ENCODE measurements around the gene GABRB3.

Gene GABRB3

DNA sequence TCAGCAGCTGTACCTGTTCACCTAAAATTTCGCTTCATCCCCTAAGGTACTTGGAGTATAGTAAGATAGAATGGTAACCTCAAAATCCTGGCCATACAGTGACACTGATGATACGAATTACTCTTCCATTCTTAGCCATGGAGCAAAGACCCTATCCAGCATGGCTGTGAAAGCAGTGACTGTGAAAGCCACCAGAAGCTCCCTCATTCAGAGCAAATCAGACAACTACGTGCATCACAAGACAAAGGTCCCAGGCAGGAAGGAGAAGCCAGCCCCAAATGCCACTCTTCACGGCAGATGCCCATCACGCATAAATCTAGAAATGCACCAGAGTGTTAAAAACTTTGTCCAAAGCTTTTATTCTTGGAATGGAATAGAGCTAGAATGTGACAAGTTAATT is 99.4 kb downstream of the GABRB3 start:
- DNase-seq, result no peak

DNA sequence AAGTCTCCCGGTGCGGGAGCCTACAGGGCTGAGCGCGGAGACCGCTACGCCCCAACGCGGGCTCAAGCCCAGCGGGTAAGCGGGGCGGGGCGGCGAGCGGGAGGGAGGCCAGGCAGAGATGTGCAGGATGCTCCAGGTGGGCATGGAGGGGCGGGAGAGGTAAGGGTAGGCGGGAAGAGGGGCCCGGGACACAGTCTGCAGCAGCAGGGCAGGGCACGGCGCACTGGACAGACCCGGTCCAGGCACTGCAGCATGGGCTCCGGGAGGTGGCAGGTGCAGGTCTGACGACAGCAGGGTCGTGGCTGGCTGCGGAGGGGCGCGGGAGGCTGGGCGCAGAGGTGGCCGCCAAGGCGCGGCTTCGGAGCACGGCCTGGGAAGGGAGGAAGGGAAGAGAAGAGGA is 102.8 kb downstream of the GABRB3 start:
- no peak for DNase-seq

DNA sequence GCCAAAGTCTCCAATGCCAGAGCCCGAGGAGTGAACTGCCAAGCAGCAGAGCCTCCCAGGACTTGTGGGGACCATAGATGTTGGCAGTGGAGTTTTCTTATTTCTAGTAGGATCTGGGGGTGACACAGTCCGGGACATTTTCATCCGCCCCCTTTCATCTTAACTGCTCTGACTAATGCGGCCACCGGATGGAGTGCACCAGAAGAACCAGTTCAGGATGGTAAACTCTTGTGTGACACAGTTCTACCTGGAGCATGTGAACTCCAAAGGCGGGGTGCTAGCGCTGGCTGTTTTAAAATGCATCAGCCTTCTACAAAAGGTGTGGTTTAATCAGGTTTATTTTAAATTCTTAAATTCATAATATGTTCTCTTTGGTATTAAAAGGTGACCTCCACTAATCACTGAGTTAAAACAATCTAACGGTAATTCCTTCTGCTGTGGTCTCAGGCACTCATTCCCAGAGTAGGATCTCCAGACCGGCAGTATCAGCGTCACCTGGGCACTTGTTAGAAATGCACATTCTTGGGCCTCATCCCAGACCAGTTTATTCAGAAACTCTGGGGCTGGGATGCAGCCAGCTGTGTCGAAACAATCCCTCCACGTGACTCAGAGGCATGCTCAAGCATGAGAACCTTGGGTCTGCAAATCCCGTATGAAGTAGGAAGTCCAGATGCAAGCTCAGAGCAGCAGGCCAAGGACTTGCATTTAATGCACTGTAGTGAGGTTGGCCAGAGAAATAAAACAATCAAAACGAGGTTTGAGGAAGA is 105.5 kb downstream of the GABRB3 start:
- DNase-seq, result no peak

DNA sequence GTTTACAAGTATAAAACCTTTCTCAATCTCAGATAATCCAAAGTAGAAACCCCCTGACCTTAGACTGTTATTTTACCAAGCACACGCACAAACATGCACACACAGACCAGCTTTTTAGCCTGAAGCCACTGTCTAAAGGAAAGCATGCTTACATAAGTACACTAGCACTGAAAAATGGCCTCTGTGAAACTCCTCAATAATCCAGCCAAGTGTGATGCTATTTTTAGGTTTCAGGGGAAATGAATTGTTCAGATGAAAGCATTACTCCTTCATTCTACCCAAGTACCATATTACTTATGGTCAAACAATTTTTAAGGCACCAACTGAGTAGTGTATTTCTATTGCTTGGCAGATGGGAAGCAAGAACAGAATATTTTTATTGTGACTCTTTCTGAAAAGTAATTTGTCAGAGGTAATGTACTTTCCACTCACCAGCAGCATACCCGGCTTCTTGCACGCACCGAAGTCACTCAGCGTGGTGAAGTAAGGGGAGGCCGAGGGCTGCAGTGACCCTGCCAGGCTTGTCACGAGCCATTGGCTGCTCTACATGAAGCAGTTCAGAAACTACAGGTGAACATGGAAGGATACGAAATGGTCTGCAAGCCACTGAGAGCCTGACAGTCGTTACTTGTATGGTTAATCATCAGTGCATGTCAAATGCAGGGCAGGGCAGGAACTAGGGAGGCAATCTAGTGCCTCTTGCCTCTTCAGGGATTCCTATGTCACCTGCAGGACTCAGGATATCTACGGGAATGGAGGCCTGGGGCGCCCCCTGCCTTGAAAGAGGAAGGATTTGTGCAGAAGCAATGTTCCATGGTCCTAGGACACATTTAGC is 106.7 kb downstream of the GABRB3 start:
- DNase-seq, result peak; percentile 27

DNA sequence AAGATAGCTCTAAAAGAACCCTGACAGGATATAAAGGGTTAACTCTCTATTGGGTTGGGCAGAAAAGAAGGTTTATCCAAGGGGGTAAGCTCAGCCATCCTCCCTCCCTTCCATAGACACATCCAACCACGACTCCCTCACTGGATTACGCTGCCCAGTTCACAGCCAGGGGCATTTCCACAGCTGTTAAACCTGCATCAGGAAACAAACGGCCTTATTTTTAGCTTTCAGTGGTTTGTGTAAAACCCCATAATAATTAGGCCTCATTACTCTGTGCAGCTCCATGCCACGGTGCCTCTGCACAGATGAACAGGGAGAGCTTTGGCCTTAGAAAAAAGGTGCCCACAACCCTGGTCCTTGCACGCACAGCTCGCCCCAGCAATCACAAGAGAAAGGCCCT is 110.6 kb downstream of the GABRB3 start:
- no peak for DNase-seq

DNA sequence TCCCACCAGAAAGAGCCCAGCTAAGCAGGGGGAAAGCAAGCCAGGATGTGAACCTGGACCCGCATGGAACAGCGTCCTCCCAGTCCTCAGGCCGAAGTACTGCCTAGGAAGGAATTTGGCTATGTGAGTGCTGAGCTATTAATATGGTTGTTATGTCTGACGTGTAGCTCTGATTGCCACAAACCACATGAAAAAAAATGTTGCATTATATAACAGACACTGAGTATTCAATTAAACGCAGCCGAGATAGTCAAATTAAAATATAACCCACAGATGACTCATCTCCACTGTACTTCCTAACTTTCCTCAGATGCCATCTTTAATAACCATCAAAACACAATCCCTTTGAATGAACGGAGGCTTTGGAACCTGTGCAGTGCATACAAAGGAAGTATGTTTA is 111.1 kb downstream of the GABRB3 start:
- no peak for DNase-seq

DNA sequence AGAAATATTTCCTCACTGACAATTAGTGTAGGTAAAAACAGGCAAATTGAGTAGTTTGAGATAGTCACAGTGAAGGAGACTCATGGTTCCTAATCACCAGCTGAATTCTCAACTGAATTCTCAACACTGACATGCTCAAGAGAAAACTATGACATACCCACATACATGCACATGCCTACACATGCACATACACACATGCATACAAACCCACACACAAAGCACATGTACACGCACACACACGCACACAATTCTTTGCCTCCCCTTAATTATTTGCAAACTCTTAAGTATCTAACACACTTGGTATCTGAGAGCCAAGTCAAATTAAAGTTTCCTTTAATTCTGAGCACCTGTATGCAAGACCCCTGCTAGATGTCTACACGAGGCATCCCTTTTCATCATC is 111.8 kb downstream of the GABRB3 start:
- DNase-seq, result no peak

DNA sequence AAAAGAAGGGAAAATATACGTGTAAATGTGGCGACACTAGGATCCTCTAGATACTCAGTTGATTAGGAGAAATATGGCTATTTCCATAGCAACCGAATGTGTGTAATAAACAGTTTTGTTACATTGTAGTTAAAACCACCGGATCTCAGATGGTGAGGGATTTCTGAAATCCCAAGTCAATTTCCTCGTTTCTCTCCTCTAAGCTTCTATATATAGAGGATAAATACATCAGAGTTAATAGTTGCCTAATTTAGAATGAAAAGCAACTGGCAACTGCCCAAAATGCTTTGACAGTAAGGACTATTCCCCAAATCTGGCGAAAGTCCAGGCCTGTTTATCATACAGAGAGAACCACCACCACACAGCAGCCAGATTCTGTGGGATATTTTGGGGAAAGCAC is 112.6 kb downstream of the GABRB3 start:
- no peak for DNase-seq

DNA sequence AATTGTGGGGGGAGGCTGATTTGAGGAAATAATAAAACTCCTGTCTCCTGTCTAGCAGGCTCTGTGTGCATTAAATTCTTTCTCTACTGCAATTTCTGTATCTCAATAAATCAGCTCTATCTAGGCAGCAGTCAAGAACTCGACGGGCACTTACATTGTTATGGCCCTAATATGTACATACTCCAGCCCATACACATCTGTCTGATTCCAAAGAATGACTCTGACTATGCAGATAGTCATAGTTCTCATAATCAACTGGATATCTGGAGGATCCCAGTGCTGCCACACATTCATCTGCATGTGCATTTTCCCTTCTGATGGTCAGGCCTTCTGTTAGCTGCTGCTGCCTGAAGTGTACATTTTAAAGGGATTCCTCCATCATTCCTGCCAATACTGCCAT is 114.6 kb downstream of the GABRB3 start:
- DNase-seq, result no peak

DNA sequence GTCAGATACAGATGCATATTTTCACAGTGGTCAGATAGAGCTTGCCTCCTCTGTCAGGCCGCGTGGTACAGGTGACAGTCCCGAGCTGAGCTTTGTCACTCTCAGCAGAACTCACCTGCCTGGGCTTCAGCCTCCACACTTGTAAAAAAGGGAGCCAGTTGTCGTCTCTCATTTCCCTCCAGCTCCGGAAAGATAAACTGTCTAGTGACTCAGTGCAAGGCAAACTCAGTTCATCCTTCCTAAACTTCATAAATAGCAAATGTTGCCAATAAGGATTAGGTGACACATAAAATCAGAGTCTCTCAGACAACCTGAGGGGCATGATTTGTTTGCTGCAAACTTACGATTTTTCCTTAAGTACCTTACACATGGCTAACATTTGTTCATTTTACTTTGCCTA is 116.8 kb downstream of the GABRB3 start:
- no peak for DNase-seq

DNA sequence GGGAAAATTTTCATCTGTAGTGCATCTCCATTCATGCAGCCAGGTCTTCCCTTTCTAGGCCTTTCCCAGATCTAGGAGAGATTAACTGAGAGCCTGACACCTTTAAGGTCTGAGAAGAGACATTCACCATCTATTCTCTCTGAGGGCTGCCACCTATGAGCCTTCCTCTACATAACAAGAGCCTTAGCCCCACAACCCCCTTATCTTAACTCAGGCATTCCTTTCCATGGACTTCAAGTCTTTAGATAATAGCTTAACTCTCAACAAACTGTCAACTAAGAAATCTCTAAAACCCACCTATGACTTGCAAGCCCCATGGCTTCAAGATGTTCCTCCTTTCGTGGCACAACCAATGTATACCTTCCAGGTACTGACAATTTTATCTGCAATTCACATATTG is 121.0 kb downstream of the GABRB3 start:
- no peak for DNase-seq

DNA sequence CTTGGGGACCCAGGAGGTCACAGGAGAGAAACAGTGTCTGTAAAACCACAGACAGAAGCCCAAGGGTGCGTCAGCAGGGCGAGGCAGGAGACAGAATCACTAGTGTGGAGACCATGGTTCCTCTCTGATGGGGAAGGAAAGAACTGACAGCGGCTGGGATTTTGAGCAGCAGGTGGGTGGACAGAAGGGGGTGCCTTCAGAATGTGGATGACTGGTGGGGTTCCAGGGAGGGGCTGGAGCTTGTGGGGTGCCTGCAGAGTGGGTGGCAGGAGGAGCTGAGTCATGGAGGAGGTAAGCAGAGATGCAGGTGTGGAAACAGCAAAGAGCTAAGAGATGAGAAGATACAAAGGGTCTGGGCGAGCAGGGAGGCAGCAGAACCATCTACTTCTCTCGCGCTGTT is 124.2 kb downstream of the GABRB3 start:
- DNase-seq, result no peak

DNA sequence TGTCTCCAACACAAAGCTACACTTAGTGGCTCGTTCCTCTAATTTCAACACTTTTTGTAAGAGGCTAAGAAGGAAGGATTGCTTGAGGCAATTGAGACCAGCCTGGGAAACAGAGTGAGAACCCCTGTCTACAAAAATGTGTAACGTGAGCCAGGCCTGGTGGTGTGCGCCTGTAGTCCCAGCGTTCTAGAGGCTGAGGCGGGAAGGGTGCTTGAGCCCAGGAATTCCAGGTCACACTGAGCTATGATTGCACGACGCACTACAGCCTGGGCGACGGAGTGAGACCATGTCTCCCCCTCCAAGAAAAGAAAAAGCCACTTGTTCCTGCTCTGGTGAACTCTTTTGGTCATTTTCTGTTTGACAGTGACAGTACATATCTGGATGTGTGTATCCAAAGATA is 127.9 kb downstream of the GABRB3 start:
- no peak for DNase-seq

DNA sequence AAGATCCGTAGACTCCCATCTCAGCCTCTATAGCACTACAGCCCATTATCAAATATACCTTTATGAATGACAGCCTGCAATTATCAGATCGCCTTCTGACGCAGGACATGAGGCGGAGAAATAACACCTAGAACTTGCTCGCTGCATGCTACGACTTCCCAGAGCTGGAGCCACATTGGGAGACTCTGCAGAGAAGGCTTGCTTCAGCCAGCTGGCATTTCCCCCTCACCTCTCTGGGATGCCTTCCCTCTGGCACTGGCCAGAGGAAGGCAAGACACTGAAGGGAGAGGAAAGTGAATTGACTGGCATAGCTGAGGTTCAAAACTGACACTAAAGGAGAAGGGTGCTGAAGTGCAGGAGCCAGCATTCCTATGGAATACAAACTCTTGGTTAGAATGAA is 131.7 kb downstream of the GABRB3 start:
- no peak for DNase-seq

DNA sequence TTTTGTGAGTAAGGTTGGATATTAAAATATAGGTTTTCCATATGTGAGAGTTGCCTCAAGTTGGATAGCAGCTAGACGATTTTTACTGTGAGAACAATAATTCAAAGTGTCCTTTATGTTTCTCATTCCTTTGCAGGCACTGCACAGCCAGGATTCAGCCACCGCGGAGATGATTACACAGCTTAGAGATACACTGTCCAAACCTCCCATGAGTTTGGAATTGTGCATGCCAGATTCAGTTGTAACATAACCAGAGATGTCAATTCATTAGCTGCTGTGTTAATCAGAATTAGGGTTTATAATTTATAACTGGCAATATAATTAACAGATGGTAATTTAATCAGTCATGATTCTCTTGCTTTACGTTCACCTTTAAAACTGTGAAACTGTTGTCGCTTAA is 132.3 kb downstream of the GABRB3 start:
- no peak for DNase-seq

DNA sequence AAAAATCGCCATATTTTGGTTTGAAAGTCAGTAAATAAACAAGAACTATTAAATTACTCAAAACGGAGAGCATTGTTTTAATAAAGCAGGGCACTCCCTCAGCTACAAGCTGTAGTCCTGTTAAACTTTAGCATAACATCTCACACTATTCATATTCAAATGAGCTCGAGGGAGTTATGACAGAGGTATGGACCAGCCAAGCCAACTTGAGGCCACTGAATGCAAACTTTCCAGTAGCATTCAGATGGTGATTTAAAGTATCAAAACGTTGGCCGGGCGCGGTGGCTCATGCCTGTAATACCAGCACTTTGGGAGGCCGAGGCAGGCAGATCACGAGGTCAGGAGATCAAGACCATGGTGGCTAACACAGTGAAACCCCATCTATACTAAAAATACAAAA is 132.9 kb downstream of the GABRB3 start:
- DNase-seq, result no peak

DNA sequence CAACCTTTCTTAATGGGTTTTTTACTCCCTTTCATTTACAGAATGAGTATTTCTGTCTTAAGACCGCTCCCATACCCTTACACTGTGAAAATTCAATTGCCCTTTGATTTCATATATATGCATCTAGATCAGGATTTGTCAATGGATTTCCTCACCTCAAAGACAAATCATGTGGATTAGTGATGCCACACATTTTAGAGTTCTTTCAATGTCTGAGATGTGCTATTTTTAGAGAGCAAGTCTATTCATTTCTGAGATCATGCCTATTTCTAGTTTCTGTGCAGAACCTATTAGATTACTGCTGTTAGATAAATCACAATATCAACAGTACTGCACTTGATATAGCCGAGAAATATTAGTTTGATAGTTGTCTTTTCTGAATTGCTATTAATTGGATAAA is 137.3 kb downstream of the GABRB3 start:
- DNase-seq, result no peak

DNA sequence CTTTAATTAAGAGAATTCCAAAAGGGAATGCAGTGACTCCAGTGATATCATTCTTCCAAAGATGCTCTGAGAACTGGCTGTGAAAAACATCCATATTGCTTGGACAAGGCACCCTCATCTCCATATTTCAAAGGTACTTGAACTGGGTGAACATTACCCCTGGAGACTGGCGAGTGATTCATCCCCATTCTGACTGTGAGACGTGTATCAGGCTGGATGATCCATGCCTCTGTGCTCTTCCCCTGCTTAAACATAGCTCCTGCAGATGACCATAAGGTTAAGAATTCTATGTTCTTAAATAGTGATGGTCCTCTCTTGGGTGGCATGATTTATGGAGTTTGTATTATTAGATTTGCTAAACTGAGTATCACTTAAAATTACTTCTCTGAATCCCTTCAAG is 137.8 kb downstream of the GABRB3 start:
- DNase-seq, result no peak

DNA sequence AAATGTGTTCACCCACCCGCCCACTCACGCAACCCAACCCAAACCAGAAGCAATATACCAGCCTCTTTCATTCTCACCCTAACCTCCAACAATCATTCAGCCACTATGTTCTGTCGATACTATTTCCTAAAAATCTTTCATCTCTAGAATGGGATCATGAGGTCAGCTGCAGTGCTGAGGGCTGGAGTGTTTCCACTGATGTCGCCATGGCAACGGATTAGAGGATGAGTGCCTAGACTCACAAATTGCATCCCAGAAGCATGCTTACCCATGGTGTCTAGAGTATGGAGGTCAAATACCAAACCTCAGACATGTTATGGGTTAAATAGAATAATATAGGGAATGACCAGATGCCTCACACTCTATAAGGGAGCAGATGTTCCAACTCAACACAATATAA is 138.5 kb downstream of the GABRB3 start:
- no peak for DNase-seq

DNA sequence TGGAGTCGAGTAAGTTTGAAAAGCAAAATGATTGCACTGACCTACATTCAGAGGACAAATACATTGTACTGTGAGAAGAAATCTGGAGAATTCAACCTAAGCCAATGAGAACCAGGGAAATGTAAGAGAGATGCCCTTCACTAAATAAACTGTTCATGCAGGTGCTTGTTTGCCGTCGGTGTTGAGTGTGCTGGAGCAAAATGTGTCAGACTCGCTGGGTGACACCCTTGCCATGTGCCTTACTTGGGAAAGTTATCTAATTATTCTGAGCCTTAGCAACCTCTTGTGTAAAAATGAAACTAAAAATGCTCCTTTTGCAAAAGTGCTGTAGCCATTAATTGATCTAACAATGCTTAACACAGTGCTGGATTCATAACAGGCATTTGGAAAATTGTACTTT is 140.4 kb downstream of the GABRB3 start:
- DNase-seq, result no peak

DNA sequence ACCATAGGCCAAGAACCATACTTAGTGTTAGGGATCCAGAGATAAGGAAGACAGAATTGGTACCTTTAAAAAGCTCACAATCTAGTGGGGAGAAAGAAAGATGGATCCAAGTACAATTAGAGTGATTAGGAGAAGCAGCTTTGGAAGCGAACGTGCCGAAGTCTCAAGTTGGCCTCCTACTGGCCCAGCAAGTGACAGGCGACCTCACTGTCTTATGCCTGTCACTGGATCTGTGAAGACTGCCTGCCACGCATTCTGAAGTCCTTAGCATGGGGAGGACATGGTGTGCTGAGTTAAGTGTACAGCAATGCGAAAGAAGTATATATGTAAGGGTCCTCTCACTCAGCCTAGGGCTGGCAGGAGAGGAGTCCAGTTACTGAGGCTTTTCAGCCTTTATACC is 141.0 kb downstream of the GABRB3 start:
- DNase-seq, result no peak

DNA sequence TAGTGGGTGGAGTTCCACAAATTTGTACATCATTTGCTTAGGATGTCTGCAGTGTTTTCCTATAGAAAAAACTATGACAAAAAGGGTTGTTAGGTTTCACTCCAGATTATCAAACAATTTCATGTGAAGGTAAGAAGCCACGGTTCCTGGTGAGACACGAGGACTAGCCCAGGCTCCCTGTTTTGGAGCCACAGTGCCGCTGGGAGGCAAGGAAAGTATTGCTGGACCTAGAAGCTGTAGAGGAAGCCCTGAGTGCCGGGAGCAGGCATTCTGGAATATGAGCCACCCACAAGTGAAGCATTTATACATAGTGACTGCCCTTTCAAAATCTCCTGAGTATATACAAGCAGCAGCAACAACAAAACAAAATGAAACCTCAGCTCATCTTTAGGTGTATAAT is 142.0 kb downstream of the GABRB3 start:
- no peak for DNase-seq

DNA sequence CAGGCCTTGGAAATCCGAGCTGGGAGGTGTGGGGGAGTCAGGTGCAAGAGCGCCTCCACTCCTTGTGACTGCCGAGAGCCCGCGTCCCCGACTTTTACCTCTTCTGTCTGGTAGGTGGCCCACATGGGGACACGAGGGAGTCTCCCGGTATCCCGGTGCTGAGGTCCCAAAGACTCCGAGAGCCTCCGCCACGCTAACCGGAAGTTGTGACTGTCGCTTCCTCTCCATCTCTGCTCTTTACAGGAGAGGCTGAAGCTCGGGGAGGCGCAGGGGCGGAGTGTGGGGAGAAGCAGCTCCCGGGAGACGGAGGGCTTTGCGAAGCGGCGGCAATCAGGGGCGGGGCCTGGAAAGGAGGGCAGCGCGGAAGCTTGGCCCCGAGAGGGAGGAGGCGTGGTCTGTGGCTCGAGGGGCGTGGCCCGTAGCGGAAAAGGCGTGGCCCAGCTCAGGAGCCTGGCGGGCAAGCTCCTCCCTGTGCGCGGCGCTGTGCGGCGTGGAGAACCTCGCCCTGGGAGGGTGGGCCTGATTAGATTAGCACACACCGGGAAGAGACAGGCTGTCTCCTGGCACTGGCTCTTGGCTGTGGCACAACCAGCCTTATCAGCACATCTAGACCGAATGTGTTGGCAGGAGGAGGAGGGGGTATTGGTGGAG is 143.9 kb downstream of the GABRB3 start:
- DNase-seq, result peak; percentile 80

DNA sequence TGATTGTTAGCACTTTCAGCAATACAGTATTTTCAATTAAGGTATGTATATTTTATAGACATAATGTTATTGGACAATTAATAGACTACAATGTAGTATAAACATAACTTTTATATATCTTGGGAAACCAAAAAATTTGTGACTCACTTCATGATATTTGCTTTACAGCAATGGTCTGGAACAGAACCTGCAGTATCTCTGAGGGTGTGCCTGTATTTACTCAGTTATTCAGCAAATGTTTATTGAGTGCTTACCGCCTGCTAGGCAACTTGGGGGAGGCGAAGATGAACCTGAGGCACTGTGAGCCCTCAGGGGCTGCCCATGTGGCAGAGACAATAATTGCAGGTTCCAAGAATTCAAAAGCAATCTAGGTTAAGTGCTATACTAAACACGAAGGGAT is 144.8 kb downstream of the GABRB3 start:
- no peak for DNase-seq

All from femur (tissue), 1 donor.